HepG2 (cell line): ENCODE measurements around the gene FGFR3. TPM values are rescaled to one million over a fixed set of nuclear protein-coding genes. Genes with fewer than 3 reads are reported as not detected.

ENCODE experiments used
- ARID2 ChIP-seq: sonication (generic); formaldehyde crosslinking; IDR thresholded peaks from 2 replicates; pipeline ENCODE4 v1.8.1; 2022; ENCODE audit warnings: mild to moderate bottlenecking, missing genetic modification reagents, borderline replicate concordance
- CENPX ChIP-seq: sonication (generic); formaldehyde crosslinking; IDR thresholded peaks from 2 replicates; pipeline ENCODE4 v1.9.0; 2021; ENCODE audit warnings: mild to moderate bottlenecking, missing genetic modification reagents, moderate library complexity
- DNMT3B ChIP-seq: conservative IDR thresholded peaks from 2 replicates; pipeline ENCODE4 v1.6.1; 2016; ENCODE audit warnings: missing biosample characterization, control low read depth
- HHEX ChIP-seq: IDR thresholded peaks from 2 replicates; pipeline ENCODE4 v1.6.1; 2016; ENCODE audit warnings: control low read depth
- MTA3 ChIP-seq: sonication (generic); formaldehyde crosslinking; IDR thresholded peaks from 2 replicates; pipeline ENCODE4 v1.4.0; 2020; ENCODE audit warnings: missing genetic modification reagents
- PCBP2 ChIP-seq: fragments of 200-400 bp; formaldehyde crosslinking; optimal IDR thresholded peaks from 2 replicates; pipeline ENCODE3; 2018; ENCODE audit warnings: low read length, low read depth; ENCODE audit not compliant: poor library complexity, severe bottlenecking
- RAD21 ChIP-seq: fragments of 450-650 bp; formaldehyde crosslinking; IDR thresholded peaks from 2 replicates; pipeline ENCODE4 v1.5.0; 2020; ENCODE audit warnings: mild to moderate bottlenecking
- SIX1 ChIP-seq: sonication (generic); formaldehyde crosslinking; IDR thresholded peaks from 2 replicates; pipeline ENCODE4 v1.4.0; 2020; ENCODE audit warnings: missing genetic modification reagents, borderline replicate concordance
- TARDBP ChIP-seq: sonication (generic); formaldehyde crosslinking; IDR thresholded peaks from 2 replicates; pipeline ENCODE4 v1.8.0; 2022; ENCODE audit warnings: mild to moderate bottlenecking, missing genetic modification reagents
- TGIF2 ChIP-seq: IDR thresholded peaks from 2 replicates; pipeline ENCODE4 v1.6.1; 2016; ENCODE audit warnings: control low read depth, missing compliant biosample characterization
- TOPORS ChIP-seq: sonication (generic); formaldehyde crosslinking; IDR thresholded peaks from 2 replicates; pipeline ENCODE4 v1.8.0; 2023; ENCODE audit warnings: mild to moderate bottlenecking, missing genetic modification reagents
- ZBTB7A ChIP-seq: sonication (generic); formaldehyde crosslinking; IDR thresholded peaks from 2 replicates; pipeline ENCODE4 v1.8.0; 2022; ENCODE audit warnings: mild to moderate bottlenecking, missing genetic modification reagents
- ZFP37 ChIP-seq: sonication (generic); formaldehyde crosslinking; IDR thresholded peaks from 2 replicates; pipeline ENCODE4 v1.4.0; 2020; ENCODE audit warnings: missing genetic modification reagents, borderline replicate concordance
- ZFY ChIP-seq: sonication (generic); formaldehyde crosslinking; IDR thresholded peaks from 2 replicates; pipeline ENCODE4 v1.4.0; 2020; ENCODE audit warnings: missing genetic modification reagents
- ZNF124 ChIP-seq: sonication (generic); formaldehyde crosslinking; IDR thresholded peaks from 2 replicates; pipeline ENCODE4 v1.4.0; 2020; ENCODE audit warnings: missing genetic modification reagents
- ZNF230 ChIP-seq: sonication (generic); formaldehyde crosslinking; IDR thresholded peaks from 2 replicates; pipeline ENCODE4 v1.4.0; 2020; ENCODE audit warnings: mild to moderate bottlenecking, missing genetic modification reagents
- ZNF232 ChIP-seq: sonication (generic); formaldehyde crosslinking; IDR thresholded peaks from 2 replicates; pipeline ENCODE4 v1.4.0; 2020; ENCODE audit warnings: missing genetic modification reagents, borderline replicate concordance
- ZNF24 ChIP-seq: fragments of 450-650 bp; IDR thresholded peaks from 2 replicates; pipeline ENCODE4 v1.6.1; 2017; ENCODE audit warnings: antibody characterized with exemption, mild to moderate bottlenecking
- ZNF430 ChIP-seq: sonication (generic); formaldehyde crosslinking; IDR thresholded peaks from 2 replicates; pipeline ENCODE4 v1.9.0; 2021; ENCODE audit warnings: mild to moderate bottlenecking, missing genetic modification reagents
- ZNF543 ChIP-seq: sonication (generic); formaldehyde crosslinking; IDR thresholded peaks from 2 replicates; pipeline ENCODE4 v1.4.0; 2020; ENCODE audit warnings: mild to moderate bottlenecking, missing genetic modification reagents
- ZNF546 ChIP-seq: sonication (generic); formaldehyde crosslinking; conservative IDR thresholded peaks from 2 replicates; pipeline ENCODE4 v1.8.1; 2023; ENCODE audit warnings: mild to moderate bottlenecking, missing genetic modification reagents
- ZNF562 ChIP-seq: sonication (generic); formaldehyde crosslinking; IDR thresholded peaks from 2 replicates; pipeline ENCODE4 v1.8.0; 2022; ENCODE audit warnings: missing genetic modification reagents, borderline replicate concordance
- ZNF570 ChIP-seq: sonication (generic); formaldehyde crosslinking; IDR thresholded peaks from 2 replicates; pipeline ENCODE4 v1.4.0; 2020; ENCODE audit warnings: mild to moderate bottlenecking, missing genetic modification reagents, borderline replicate concordance
- ZNF589 ChIP-seq: sonication (generic); formaldehyde crosslinking; conservative IDR thresholded peaks from 2 replicates; pipeline ENCODE4 v1.8.0; 2022; ENCODE audit warnings: mild to moderate bottlenecking, moderate library complexity, missing genetic modification reagents
- ZNF841 ChIP-seq: sonication (generic); formaldehyde crosslinking; IDR thresholded peaks from 2 replicates; pipeline ENCODE4 v1.8.1; 2023; ENCODE audit warnings: missing genetic modification reagents, borderline replicate concordance
- polyA plus RNA-seq, 8 experiments: library from polyadenylated mRNA; depleted of rRNA in 3 of 8; stranded (reverse) in 7 of 8; unstranded in 1 of 8; fragments of >200 nt; fragmentation: Illumina TruSeq in 4 of 8; extraction: Trizol in 4 of 8; gene quantifications; 2 replicates each; pipeline versions ENCODE4 v1.2.1 to v1.2.3, GENCODE V29; 2011 to 2016; ENCODE audit warnings: low read depth in 4 of 8, missing spikeins in 1 of 8, mixed read lengths in 1 of 8; ENCODE audit not compliant: insufficient read depth in 1 of 8
- total RNA-seq, 5 experiments: library from RNA; depleted of rRNA; stranded (reverse); fragments of >200 nt; fragmentation: Illumina TruSeq; extraction: Trizol; gene quantifications; 2 replicates each; pipeline ENCODE4 v1.2.3, GENCODE V29; 2016; ENCODE audit warnings: low read depth in 1 of 5
- TF ChIP-seq, protein P1 (sequence below): fragments of 450-650 bp; IDR thresholded peaks from 2 replicates; pipeline ENCODE4 v1.6.1; 2017
- TF ChIP-seq, protein P2 (sequence below): sonication (generic); formaldehyde crosslinking; IDR thresholded peaks from 2 replicates; pipeline ENCODE4 v1.5.0; 2020; ENCODE audit warnings: missing genetic modification reagents
- TF ChIP-seq, protein P3 (sequence below): sonication (generic); formaldehyde crosslinking; IDR thresholded peaks from 2 replicates; pipeline ENCODE4 v1.4.0; 2020; ENCODE audit warnings: missing genetic modification reagents
- TF ChIP-seq, protein P4 (sequence below): sonication (generic); formaldehyde crosslinking; IDR thresholded peaks from 2 replicates; pipeline ENCODE4 v1.5.0; 2020; ENCODE audit warnings: missing genetic modification reagents, mild to moderate bottlenecking, borderline replicate concordance

The FGFR3 gene
- total and polyA plus RNA-seq, 2 of the 13 experiments (the other 11 are each of a cell fraction or from before 2014, with no cell fraction given), result 103 to 109 TPM

- TF ChIP-seq, protein P1, sequence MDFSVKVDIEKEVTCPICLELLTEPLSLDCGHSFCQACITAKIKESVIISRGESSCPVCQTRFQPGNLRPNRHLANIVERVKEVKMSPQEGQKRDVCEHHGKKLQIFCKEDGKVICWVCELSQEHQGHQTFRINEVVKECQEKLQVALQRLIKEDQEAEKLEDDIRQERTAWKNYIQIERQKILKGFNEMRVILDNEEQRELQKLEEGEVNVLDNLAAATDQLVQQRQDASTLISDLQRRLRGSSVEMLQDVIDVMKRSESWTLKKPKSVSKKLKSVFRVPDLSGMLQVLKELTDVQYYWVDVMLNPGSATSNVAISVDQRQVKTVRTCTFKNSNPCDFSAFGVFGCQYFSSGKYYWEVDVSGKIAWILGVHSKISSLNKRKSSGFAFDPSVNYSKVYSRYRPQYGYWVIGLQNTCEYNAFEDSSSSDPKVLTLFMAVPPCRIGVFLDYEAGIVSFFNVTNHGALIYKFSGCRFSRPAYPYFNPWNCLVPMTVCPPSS, result no peak
- TF ChIP-seq RAD21 (CRISPR knock-in tag) (peak; percentile 40; the same call in 1 of the 2 replicates), ZNF570 (no peak), ZFP37 (CRISPR knock-in tag) (no peak), ZNF430 (CRISPR knock-in tag) (peak; percentile 59; the same call in 1 of the 2 replicates), ZNF24 (no peak), HHEX (CRISPR knock-in tag) (no peak), ZBTB7A (CRISPR knock-in tag) (peak; percentile 62; the same call in 1 of the 2 replicates), TOPORS (CRISPR knock-in tag) (no peak), TARDBP (CRISPR knock-in tag) (peak; percentile 87), ZNF230 (CRISPR knock-in tag) (peak; percentile 42; the same call in 1 of the 2 replicates), ZNF546 (no peak), DNMT3B (no peak), SIX1 (CRISPR knock-in tag) (peak; percentile 29; the same call in 1 of the 2 replicates), ZFY (peak; percentile 48; the same call in 1 of the 2 replicates), ARID2 (CRISPR knock-in tag) (0 out of 2 replicates have a peak, but pooled peaks have one; percentile 45), ZNF232 (no peak), CENPX (no peak), ZNF562 (no peak), MTA3 (no peak), ZNF124 (CRISPR knock-in tag) (no peak), ZNF543 (CRISPR knock-in tag) (peak; percentile 76), ZNF589 (CRISPR knock-in tag) (no peak), TGIF2 (no peak), ZNF841 (no peak), PCBP2 (no peak)
- TF ChIP-seq, protein P2, sequence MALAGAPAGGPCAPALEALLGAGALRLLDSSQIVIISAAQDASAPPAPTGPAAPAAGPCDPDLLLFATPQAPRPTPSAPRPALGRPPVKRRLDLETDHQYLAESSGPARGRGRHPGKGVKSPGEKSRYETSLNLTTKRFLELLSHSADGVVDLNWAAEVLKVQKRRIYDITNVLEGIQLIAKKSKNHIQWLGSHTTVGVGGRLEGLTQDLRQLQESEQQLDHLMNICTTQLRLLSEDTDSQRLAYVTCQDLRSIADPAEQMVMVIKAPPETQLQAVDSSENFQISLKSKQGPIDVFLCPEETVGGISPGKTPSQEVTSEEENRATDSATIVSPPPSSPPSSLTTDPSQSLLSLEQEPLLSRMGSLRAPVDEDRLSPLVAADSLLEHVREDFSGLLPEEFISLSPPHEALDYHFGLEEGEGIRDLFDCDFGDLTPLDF (CRISPR knock-in tag), result no peak
- TF ChIP-seq, protein P3, sequence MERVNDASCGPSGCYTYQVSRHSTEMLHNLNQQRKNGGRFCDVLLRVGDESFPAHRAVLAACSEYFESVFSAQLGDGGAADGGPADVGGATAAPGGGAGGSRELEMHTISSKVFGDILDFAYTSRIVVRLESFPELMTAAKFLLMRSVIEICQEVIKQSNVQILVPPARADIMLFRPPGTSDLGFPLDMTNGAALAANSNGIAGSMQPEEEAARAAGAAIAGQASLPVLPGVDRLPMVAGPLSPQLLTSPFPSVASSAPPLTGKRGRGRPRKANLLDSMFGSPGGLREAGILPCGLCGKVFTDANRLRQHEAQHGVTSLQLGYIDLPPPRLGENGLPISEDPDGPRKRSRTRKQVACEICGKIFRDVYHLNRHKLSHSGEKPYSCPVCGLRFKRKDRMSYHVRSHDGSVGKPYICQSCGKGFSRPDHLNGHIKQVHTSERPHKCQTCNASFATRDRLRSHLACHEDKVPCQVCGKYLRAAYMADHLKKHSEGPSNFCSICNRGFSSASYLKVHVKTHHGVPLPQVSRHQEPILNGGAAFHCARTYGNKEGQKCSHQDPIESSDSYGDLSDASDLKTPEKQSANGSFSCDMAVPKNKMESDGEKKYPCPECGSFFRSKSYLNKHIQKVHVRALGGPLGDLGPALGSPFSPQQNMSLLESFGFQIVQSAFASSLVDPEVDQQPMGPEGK, result peak; percentile 100
- TF ChIP-seq, protein P4, sequence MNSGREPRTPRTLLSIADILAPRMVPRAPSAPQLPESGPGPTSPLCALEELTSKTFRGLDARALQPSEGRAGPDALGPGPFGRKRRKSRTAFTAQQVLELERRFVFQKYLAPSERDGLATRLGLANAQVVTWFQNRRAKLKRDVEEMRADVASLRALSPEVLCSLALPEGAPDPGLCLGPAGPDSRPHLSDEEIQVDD, result no peak
Observed at GRCh38 chr4:1802151-1802715, 9.1 kb downstream of the FGFR3 start (continued).
